GM19372 (cell line): ENCODE data around the gene GPC5.

Experiments
- ATAC-seq: cut with Tn5 transposase; IDR thresholded peaks from one replicate; pipeline ENCODE4 v1.9.1; 2021; ENCODE audit warnings: mild to moderate bottlenecking, low read depth, moderate library complexity; ENCODE audit not compliant: unreplicated experiment

GPC5 gene

GRCh38 chr13:92560883-92561282 lies 1162.5 kb downstream of the GPC5 start:
- no peak for ATAC-seq

GRCh38 chr13:92564942-92565341 lies 1166.5 kb downstream of the GPC5 start:
- no peak for ATAC-seq

- no peak for ATAC-seq
Measured at GRCh38 chr13:92566767-92567166, 1168.3 kb downstream of the GPC5 start.

- no peak for ATAC-seq
Measured at GRCh38 chr13:92572190-92572589, 1173.8 kb downstream of the GPC5 start.

- ATAC-seq: no peak
Measured at GRCh38 chr13:92573467-92574057, 1175.1 kb downstream of the GPC5 start.

GRCh38 chr13:92574499-92574898 lies 1176.1 kb downstream of the GPC5 start:
- ATAC-seq: no peak

- ATAC-seq: no peak
Measured at GRCh38 chr13:92575777-92576176, 1177.4 kb downstream of the GPC5 start.

- ATAC-seq: no peak
Measured at GRCh38 chr13:92578358-92578757, 1179.9 kb downstream of the GPC5 start.

- ATAC-seq: no peak
Measured at GRCh38 chr13:92589955-92590354, 1191.5 kb downstream of the GPC5 start.

- no peak for ATAC-seq
Measured at GRCh38 chr13:92590503-92590908, 1192.1 kb downstream of the GPC5 start.

- ATAC-seq: no peak
Measured at GRCh38 chr13:92591117-92591516, 1192.7 kb downstream of the GPC5 start.

GRCh38 chr13:92592757-92593156 lies 1194.3 kb downstream of the GPC5 start:
- no peak for ATAC-seq

- no peak for ATAC-seq
Measured at GRCh38 chr13:92602560-92602959, 1204.1 kb downstream of the GPC5 start.

GRCh38 chr13:92609376-92609775 lies 1211.0 kb downstream of the GPC5 start:
- no peak for ATAC-seq

- ATAC-seq: no peak
Measured at GRCh38 chr13:92612892-92613291, 1214.5 kb downstream of the GPC5 start.

GRCh38 chr13:92613921-92614320 lies 1215.5 kb downstream of the GPC5 start:
- ATAC-seq: no peak

- no peak for ATAC-seq
Measured at GRCh38 chr13:92621985-92622384, 1223.6 kb downstream of the GPC5 start.

- ATAC-seq: no peak
Measured at GRCh38 chr13:92622905-92623304, 1224.5 kb downstream of the GPC5 start.

- no peak for ATAC-seq
Measured at GRCh38 chr13:92626274-92626673, 1227.9 kb downstream of the GPC5 start.

- no peak for ATAC-seq
Measured at GRCh38 chr13:92640936-92641335, 1242.5 kb downstream of the GPC5 start.

- no peak for ATAC-seq
Measured at GRCh38 chr13:92649140-92649813, 1250.9 kb downstream of the GPC5 start.

- no peak for ATAC-seq
Measured at GRCh38 chr13:92656103-92656502, 1257.7 kb downstream of the GPC5 start.
